Mesenteric fat pad (tissue), 1 donor: Measurements from ENCODE around the gene DCBLD1. TPM values are rescaled to one million over a fixed set of nuclear protein-coding genes. Genes with fewer than 3 reads are reported as not detected.

Source experiments
- total RNA-seq: library from RNA; stranded (reverse); fragmentation: NEBNext Ultra II Directional; extraction: Animal tissue kit (Norgen Biotek cat#: 25700); gene quantifications from one replicate; pipeline ENCODE4 v1.2.1, GENCODE V29; 2021
- donor health status: DM: yes; HTN: yes; CAD: no.

The DCBLD1 gene
- total RNA-seq, 1 donor from 2014 or later, result 9.9 TPM

Other genes with a start within 250 kb of the DCBLD1 start
- not detected for gene VGLL2, start 217.1 kb upstream of the DCBLD1 start, total RNA-seq
- not detected for gene ROS1, start 56.7 kb upstream of the DCBLD1 start, total RNA-seq
- 15.3 TPM for gene GOPC, start 119.8 kb downstream of the DCBLD1 start, total RNA-seq
- 36.8 TPM for gene NUS1, start 192.8 kb downstream of the DCBLD1 start, total RNA-seq